H9 (cell line): Measurements from ENCODE around the gene ADAM19. TPM values are rescaled to one million over a fixed set of nuclear protein-coding genes. Genes with fewer than 3 reads are reported as not detected.

Experiments
- DNase-seq: peaks from one replicate; pipeline ENCODE4 v3.0.0-alpha.2; 2017
- H2AFZ ChIP-seq: one replicate; pipeline ENCODE4 v1.6.1; 2013; ENCODE audit warnings: mild to moderate bottlenecking, low read length, control low read depth, moderate library complexity
- H2AK5ac ChIP-seq: 2 replicates; pipeline ENCODE4 v1.6.1; 2013; ENCODE audit warnings: low read length, control low read depth, mixed read lengths; ENCODE audit not compliant: insufficient read length
- H2BK120ac ChIP-seq: one replicate; pipeline ENCODE4 v1.6.1; 2013; ENCODE audit warnings: low read depth, mild to moderate bottlenecking, low read length, control low read depth, inconsistent platforms; ENCODE audit not compliant: poor library complexity, severe bottlenecking
- H2BK12ac ChIP-seq: 2 replicates; pipeline ENCODE4 v1.6.1; 2013; ENCODE audit warnings: low read length, control low read depth, mixed read lengths, low read depth; ENCODE audit not compliant: insufficient read length
- H2BK15ac ChIP-seq: 2 replicates; pipeline ENCODE4 v1.6.1; 2013; ENCODE audit warnings: low read depth, low read length, control low read depth
- H2BK20ac ChIP-seq: one replicate; pipeline ENCODE4 v1.6.1; 2013; ENCODE audit warnings: low read depth, mild to moderate bottlenecking, low read length, control low read depth, inconsistent platforms; ENCODE audit not compliant: poor library complexity, severe bottlenecking
- H2BK5ac ChIP-seq: 2 replicates; pipeline ENCODE4 v1.6.1; 2013; ENCODE audit warnings: low read length, control low read depth, mixed read lengths; ENCODE audit not compliant: insufficient read length
- H3K14ac ChIP-seq: 2 replicates; pipeline ENCODE4 v1.6.1; 2013; ENCODE audit warnings: low read length, control low read depth; ENCODE audit not compliant: insufficient read depth
- H3K18ac ChIP-seq: 2 replicates; pipeline ENCODE4 v1.6.1; 2013; ENCODE audit warnings: low read depth, mild to moderate bottlenecking, mixed read lengths, low read length, control low read depth; ENCODE audit not compliant: insufficient read length
- H3K23ac ChIP-seq: 2 replicates; pipeline ENCODE4 v1.6.1; 2013; ENCODE audit warnings: low read length, control low read depth, mixed read lengths, low read depth; ENCODE audit not compliant: insufficient read length
- H3K23me2 ChIP-seq: 2 replicates; pipeline ENCODE4 v1.6.1; 2013; ENCODE audit warnings: low read depth, mild to moderate bottlenecking, mixed read lengths, low read length, control low read depth; ENCODE audit not compliant: insufficient read length, poor library complexity, severe bottlenecking
- H3K27ac ChIP-seq: 2 replicates; pipeline ENCODE4 v1.5.1; 2013; ENCODE audit warnings: low read length, control low read depth, mixed read lengths, low read depth; ENCODE audit not compliant: insufficient read length
- H3K27me3 ChIP-seq: 2 replicates; pipeline ENCODE4 v1.6.1; 2013; ENCODE audit warnings: low read length, control low read depth, inconsistent platforms; ENCODE audit not compliant: insufficient read depth
- H3K4ac ChIP-seq: 2 replicates; pipeline ENCODE4 v1.6.1; 2013; ENCODE audit warnings: low read depth, mild to moderate bottlenecking, control low read depth, inconsistent platforms, low read length, moderate library complexity
- H3K4me1 ChIP-seq: 2 replicates; pipeline ENCODE4 v1.6.1; 2013; ENCODE audit warnings: low read length, control low read depth, inconsistent platforms; ENCODE audit not compliant: insufficient read depth
- H3K4me2 ChIP-seq: 2 replicates; pipeline ENCODE4 v1.6.1; 2013; ENCODE audit warnings: low read length, control low read depth, mixed read lengths; ENCODE audit not compliant: insufficient read length, insufficient read depth
- H3K56ac ChIP-seq: 2 replicates; pipeline ENCODE4 v1.6.1; 2013; ENCODE audit warnings: low read depth, mild to moderate bottlenecking, mixed read lengths, low read length, control low read depth; ENCODE audit not compliant: insufficient read length
- H3K79me1 ChIP-seq: 2 replicates; pipeline ENCODE4 v1.6.1; 2013; ENCODE audit warnings: low read depth, mild to moderate bottlenecking, moderate library complexity, low read length, control low read depth, inconsistent platforms; ENCODE audit not compliant: insufficient read depth, poor library complexity, severe bottlenecking
- H3K79me2 ChIP-seq: 2 replicates; pipeline ENCODE4 v1.6.1; 2013; ENCODE audit warnings: low read length, control low read depth, inconsistent platforms; ENCODE audit not compliant: insufficient read depth
- H3K9ac ChIP-seq: 2 replicates; pipeline ENCODE4 v1.6.1; 2013; ENCODE audit warnings: low read length, control low read depth, mixed read lengths; ENCODE audit not compliant: insufficient read length; ENCODE audit errors: extremely low read depth
- H3K9me3 ChIP-seq: one replicate; pipeline ENCODE4 v1.6.1; 2013; ENCODE audit warnings: low read depth, low read length, inconsistent platforms; ENCODE audit not compliant: control insufficient read depth
- H3T11ph ChIP-seq: one replicate; pipeline ENCODE4 v1.6.1; 2013; ENCODE audit warnings: mild to moderate bottlenecking, low read length, control low read depth, inconsistent platforms
- H4K20me1 ChIP-seq: one replicate; pipeline ENCODE4 v1.6.1; 2013; ENCODE audit not compliant: control insufficient read depth, insufficient read length, insufficient read depth
- H4K5ac ChIP-seq: 2 replicates; pipeline ENCODE4 v1.6.1; 2013; ENCODE audit warnings: low read depth, mild to moderate bottlenecking, mixed read lengths, low read length, control low read depth; ENCODE audit not compliant: insufficient read length
- H4K8ac ChIP-seq: replicated peaks from 2 replicates; pipeline ENCODE4 v1.6.1; 2013; ENCODE audit warnings: low read length, control low read depth, mixed read lengths, low read depth; ENCODE audit not compliant: insufficient read length
- H4K91ac ChIP-seq: 2 replicates; pipeline ENCODE4 v1.6.1; 2013; ENCODE audit warnings: low read depth, mild to moderate bottlenecking, moderate library complexity, mixed read lengths, low read length, control low read depth; ENCODE audit not compliant: insufficient read length
- H3K27ac Mint-ChIP-seq, 3 experiments: 2 replicates in 2 of 3; 3 replicates in 1 of 3; pipeline ENCODE4 v1.8.0; 2020 to 2021; ENCODE audit warnings: mixed read lengths in 3 of 3, mild to moderate bottlenecking in 1 of 3, moderate library complexity in 1 of 3
- H3K27me3 Mint-ChIP-seq: 2 replicates; pipeline ENCODE4 v1.8.0; 2021; ENCODE audit warnings: low read depth, mild to moderate bottlenecking, moderate library complexity, mixed read lengths
- H3K36me3 Mint-ChIP-seq, 3 experiments: 2 replicates in 2 of 3; 3 replicates in 1 of 3; pipeline ENCODE4 v1.8.0; 2020 to 2021; ENCODE audit warnings: low read depth in 3 of 3, mixed read lengths in 3 of 3; ENCODE audit not compliant: insufficient read depth in 1 of 3
- H3K4me1 Mint-ChIP-seq, 2 experiments: 2 replicates each; pipeline ENCODE4 v1.8.0; 2020; ENCODE audit warnings: mixed read lengths in 2 of 2
- H3K4me3 Mint-ChIP-seq, 2 experiments: 2 replicates in 1 of 2; 3 replicates in 1 of 2; pipeline ENCODE4 v1.8.0; 2020 to 2021; ENCODE audit warnings: mild to moderate bottlenecking in 2 of 2, mixed read lengths in 2 of 2, moderate library complexity in 1 of 2
- H3K9me3 Mint-ChIP-seq, 2 experiments: 2 replicates in 1 of 2; 3 replicates in 1 of 2; pipeline ENCODE4 v1.8.0; 2020; ENCODE audit warnings: mild to moderate bottlenecking in 2 of 2, mixed read lengths in 2 of 2, moderate library complexity in 1 of 2
- CTCF ChIP-seq: fragments of 200-600 bp; sonication (generic); conservative IDR thresholded peaks from 3 replicates; pipeline ENCODE4 v1.8.0; 2021; ENCODE audit warnings: antibody characterized with exemption, mild to moderate bottlenecking
- WGBS: extraction: QIAGEN DNeasy Blood & Tissue Kit; methylation state at CpG from one replicate; pipeline ENCODE4 v1.1.7; 2013; ENCODE audit warnings: missing lambda C conversion rate, low lambda C conversion rate, mixed read lengths; ENCODE audit not compliant: insufficient read length; ENCODE audit errors: extremely low coverage; 5-methylcytosine and 5-hydroxymethylcytosine counted together
- total RNA-seq: library from RNA; stranded (reverse); gene quantifications from 2 replicates; pipeline ENCODE4 v1.2.1, GENCODE V29; 2021

The ADAM19 gene
- total RNA-seq, 1 experiment from 2014 or later = 9.9 TPM

GRCh38 chr5:157603333-157604190, 28.0 kb upstream of the ADAM19 start:
- H3K9ac ChIP-seq = no peak overlapping the region
- Mint-ChIP-seq H3K36me3 (no peaks in the 10 kb centered on the region), H3K27ac (no peak overlapping the region), H3K4me1 (no peaks in the 10 kb centered on the region), H3K9me3 (no peaks in the 10 kb centered on the region), H3K4me3 (no peak overlapping the region), H3K27me3 (no peaks in the 10 kb centered on the region)
- no peak overlapping the region for H4K8ac ChIP-seq
- H2BK15ac ChIP-seq = no peak overlapping the region
- H4K20me1 ChIP-seq = no peaks in the 10 kb centered on the region
- no peak overlapping the region for H2BK5ac ChIP-seq
- H2AFZ ChIP-seq = no peak overlapping the region
- no peak overlapping the region for H3K56ac ChIP-seq
- H3K23me2 ChIP-seq = no peaks in the 10 kb centered on the region
- H3K14ac ChIP-seq = no peak overlapping the region
- WGBS = no CpG with 5 or more reads among the region's 12 CpGs
- H3K79me2 ChIP-seq = no peaks in the 10 kb centered on the region
- H3K18ac ChIP-seq = no peak overlapping the region
- no peak overlapping the region for H3K4me2 ChIP-seq
- no peaks in the 10 kb centered on the region for H3K27me3 ChIP-seq
- H4K91ac ChIP-seq = no peak overlapping the region
- no peak overlapping the region for H2AK5ac ChIP-seq
- no peak overlapping the region for H3K23ac ChIP-seq
- H3K4ac ChIP-seq = no peak overlapping the region
- no peaks in the 10 kb centered on the region for H3K79me1 ChIP-seq
- DNase-seq = no peak
- H2BK120ac ChIP-seq = no peak overlapping the region
- H3K27ac ChIP-seq = no peak overlapping the region
- H3K9me3 ChIP-seq = no peaks in the 10 kb centered on the region
- no peak for TF ChIP-seq CTCF
- no peak overlapping the region for H4K5ac ChIP-seq
- no peak overlapping the region for H2BK12ac ChIP-seq
- H3K4me1 ChIP-seq = no peaks in the 10 kb centered on the region
- H2BK20ac ChIP-seq = no peak overlapping the region
- H3T11ph ChIP-seq = no peak overlapping the region
